GM12875 (cell line): ENCODE results near the gene SPIN1.
"Not testable (repeated sequence)": the region's sequence is repeated elsewhere in the genome, so short reads cannot be mapped to it uniquely, and the experiment has no call there.

ENCODE experiments used
- H3K4me3 ChIP-seq: one replicate; pipeline ENCODE4 v1.5.1; 2011; ENCODE audit warnings: low read depth, low read length, control low read depth
- CTCF ChIP-seq: IDR thresholded peaks from 2 replicates; pipeline ENCODE4 v1.5.1; 2011; ENCODE audit warnings: low read depth, mild to moderate bottlenecking, control low read depth, inconsistent platforms, low read length, moderate library complexity, borderline replicate concordance; ENCODE audit not compliant: insufficient read depth

Gene SPIN1

GRCh38 chr9:88388203-88388885 lies at the start of gene SPIN1:
Gene SPIN1, plus strand, starts transcription at chr9:88388444. Its CDS starts 38,096 bp downstream, at chr9:88426540.
- peak; percentile 68 for TF ChIP-seq CTCF
- peak within 1 kb of the TSS; percentile 69 for H3K4me3 ChIP-seq

- H3K4me3 ChIP-seq: no peak overlapping the region
- no peak for TF ChIP-seq CTCF
Observed at GRCh38 chr9:88339317-88339716, 48.9 kb upstream of the SPIN1 start.

GRCh38 chr9:88342246-88342645 lies 46.0 kb upstream of the SPIN1 start:
- TF ChIP-seq CTCF: no peak
- no peak overlapping the region for H3K4me3 ChIP-seq

GRCh38 chr9:88344013-88344412 lies 44.2 kb upstream of the SPIN1 start:
- no peak overlapping the region for H3K4me3 ChIP-seq
- TF ChIP-seq CTCF: no peak

GRCh38 chr9:88350354-88350753 lies 37.9 kb upstream of the SPIN1 start:
- H3K4me3 ChIP-seq: not testable (repeated sequence)

GRCh38 chr9:88355166-88355565 lies 33.1 kb upstream of the SPIN1 start:
- TF ChIP-seq CTCF: no peak
- no peak overlapping the region for H3K4me3 ChIP-seq

GRCh38 chr9:88357250-88357649 lies 31.0 kb upstream of the SPIN1 start:
- H3K4me3 ChIP-seq: not testable (repeated sequence)

GRCh38 chr9:88358723-88359122 lies 29.5 kb upstream of the SPIN1 start:
- no peak for TF ChIP-seq CTCF
- no peak overlapping the region for H3K4me3 ChIP-seq
